Prostate gland (tissue), 2 donors: Measurements from ENCODE around the gene RRAS2. TPM values are rescaled to one million over a fixed set of nuclear protein-coding genes. Genes with fewer than 3 reads are reported as not detected.

Experiments used
- DNase-seq: peaks from one replicate; pipeline ENCODE4 v3.0.0-alpha.2; 2019; ENCODE audit warnings: low spot score
- H3K27ac ChIP-seq, 2 donors: fragments of 200-600 bp; sonication (generic); 2 replicates each; pipeline ENCODE4 v1.5.1; 2017 to 2019
- H3K27me3 ChIP-seq: fragments of 200-600 bp; sonication (generic); replicated peaks from 2 replicates; pipeline ENCODE4 v1.5.1; 2019; ENCODE audit not compliant: insufficient read depth
- H3K36me3 ChIP-seq, 2 donors: fragments of 200-600 bp; sonication (generic); 1 replicate in 1 of 2; 2 replicates in 1 of 2; pipeline versions ENCODE4 v1.5.1 to v1.8.1; 2017 to 2019
- H3K4me1 ChIP-seq: fragments of 200-600 bp; sonication (generic); replicated peaks from 2 replicates; pipeline ENCODE4 v1.5.1; 2019
- H3K4me3 ChIP-seq, 2 donors: fragments of 200-600 bp; sonication (generic); 2 replicates each; pipeline ENCODE4 v1.5.1; 2017 to 2019
- H3K9me3 ChIP-seq: fragments of 200-600 bp; sonication (generic); 2 replicates; pipeline ENCODE4 v1.5.1; 2017
- POLR2A ChIP-seq: fragments of 450-650 bp; IDR thresholded peaks from one replicate; pipeline ENCODE4 v1.6.1; 2016; ENCODE audit warnings: antibody characterized with exemption, mild to moderate bottlenecking
- POLR2AphosphoS5 ChIP-seq: sonication (generic); formaldehyde crosslinking; IDR thresholded peaks from one replicate; pipeline ENCODE4 v1.6.1; 2017; ENCODE audit warnings: antibody characterized with exemption
- WGBS: methylation state at CpG from one replicate; pipeline ENCODE4 v1.1.5; 2018; 5-methylcytosine and 5-hydroxymethylcytosine counted together
- intact Hi-C: fragments of 100-400 bp; cut with DNase I; formaldehyde crosslinking; loops from one replicate; pipeline ENCODE4 v1.14.2; 2022
- total RNA-seq, 2 donors: library from RNA; depleted of rRNA; stranded (reverse); fragments of >200 nt; gene quantifications; one replicate each; pipeline ENCODE4 v1.1.0, GENCODE V29; 2016
- TF ChIP-seq, protein P1 (sequence below), 4 experiments: fragments of 200-600 bp in 2 of 4; fragments of 450-650 bp in 2 of 4; sonication (generic) in 2 of 4; IDR thresholded peaks; 1 replicate in 3 of 4; 2 replicates in 1 of 4; pipeline ENCODE4 v1.5.1; 2016 to 2019; ENCODE audit warnings: antibody characterized with exemption in 4 of 4, mild to moderate bottlenecking in 2 of 4, moderate library complexity in 2 of 4

The RRAS2 gene
- total RNA-seq, 2 donors from 2014 or later: 40.5 to 59.6 TPM

DNA sequence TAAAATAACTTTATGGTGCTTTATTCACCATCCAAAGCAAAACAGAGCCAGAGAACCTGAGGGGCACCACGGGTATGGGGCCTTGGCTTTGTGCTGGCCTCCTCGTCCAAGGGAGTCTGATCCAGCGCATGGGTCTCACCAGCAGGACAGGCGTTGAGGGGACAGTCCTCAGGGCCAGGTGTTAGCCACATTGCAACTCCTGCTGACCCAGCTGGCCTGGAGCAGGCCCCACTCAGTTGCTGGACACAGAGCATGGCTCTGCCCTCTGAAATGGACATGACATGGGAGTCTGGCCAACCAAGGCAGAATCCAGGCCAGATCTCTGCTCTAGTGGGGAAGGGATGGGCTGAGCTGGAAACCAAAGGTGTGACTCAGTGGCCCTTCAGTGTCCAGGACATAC is 116.2 kb downstream of the RRAS2 start:
- DNase-seq: no peak
- Histone ChIP-seq H3K36me3 (no peaks in the 10 kb centered on the region), H3K9me3 (no peaks in the 10 kb centered on the region), H3K27ac (no peak overlapping the region), H3K4me1 (no peaks in the 10 kb centered on the region), H3K4me3 (no peak overlapping the region), H3K27me3 (no peaks in the 10 kb centered on the region)
- TF ChIP-seq POLR2A: no peak
- TF ChIP-seq, protein P1, sequence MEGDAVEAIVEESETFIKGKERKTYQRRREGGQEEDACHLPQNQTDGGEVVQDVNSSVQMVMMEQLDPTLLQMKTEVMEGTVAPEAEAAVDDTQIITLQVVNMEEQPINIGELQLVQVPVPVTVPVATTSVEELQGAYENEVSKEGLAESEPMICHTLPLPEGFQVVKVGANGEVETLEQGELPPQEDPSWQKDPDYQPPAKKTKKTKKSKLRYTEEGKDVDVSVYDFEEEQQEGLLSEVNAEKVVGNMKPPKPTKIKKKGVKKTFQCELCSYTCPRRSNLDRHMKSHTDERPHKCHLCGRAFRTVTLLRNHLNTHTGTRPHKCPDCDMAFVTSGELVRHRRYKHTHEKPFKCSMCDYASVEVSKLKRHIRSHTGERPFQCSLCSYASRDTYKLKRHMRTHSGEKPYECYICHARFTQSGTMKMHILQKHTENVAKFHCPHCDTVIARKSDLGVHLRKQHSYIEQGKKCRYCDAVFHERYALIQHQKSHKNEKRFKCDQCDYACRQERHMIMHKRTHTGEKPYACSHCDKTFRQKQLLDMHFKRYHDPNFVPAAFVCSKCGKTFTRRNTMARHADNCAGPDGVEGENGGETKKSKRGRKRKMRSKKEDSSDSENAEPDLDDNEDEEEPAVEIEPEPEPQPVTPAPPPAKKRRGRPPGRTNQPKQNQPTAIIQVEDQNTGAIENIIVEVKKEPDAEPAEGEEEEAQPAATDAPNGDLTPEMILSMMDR (IDR thresholded peaks at IDR 0.05): no peak
- no peak for TF ChIP-seq POLR2AphosphoS5
- 98% methylated on average over 4 of the region's 4 CpGs for WGBS
- intact Hi-C loops: loop anchor here (10.0 kb wide), 1 partner anchor 468 kb away; no protein-coding TSS in a partner anchor

DNA sequence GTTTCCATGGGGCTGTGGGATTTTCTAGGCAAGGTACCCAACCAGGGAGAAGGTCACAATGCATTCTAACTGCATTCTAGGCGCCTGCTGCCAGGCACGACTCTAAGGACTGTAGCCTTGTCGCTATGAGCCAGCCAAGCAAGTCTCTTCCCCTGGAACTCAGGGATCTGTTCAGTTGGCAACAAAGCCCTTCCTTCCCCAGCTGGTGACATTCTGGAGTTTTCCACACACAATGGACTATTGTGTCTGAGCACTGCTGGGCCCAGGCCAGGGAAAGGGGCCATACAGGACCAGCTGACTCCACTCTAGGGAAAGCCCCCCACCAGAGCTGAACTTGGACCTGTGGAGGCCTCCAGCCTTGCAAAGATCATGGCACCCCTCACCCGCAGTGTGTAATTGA is 116.8 kb downstream of the RRAS2 start:
- no peaks in the 10 kb centered on the region for H3K27me3 ChIP-seq
- H3K4me1 ChIP-seq: no peaks in the 10 kb centered on the region
- H3K9me3 ChIP-seq: no peaks in the 10 kb centered on the region
- no peaks in the 10 kb centered on the region for H3K36me3 ChIP-seq
- TF ChIP-seq POLR2A: no peak
- no peak for TF ChIP-seq POLR2AphosphoS5
- TF ChIP-seq, protein P1 (IDR thresholded peaks at IDR 0.05): no peak
- H3K4me3 ChIP-seq: no peak overlapping the region
- WGBS: 67% methylated on average over 4 of the region's 4 CpGs
- DNase-seq: no peak
- intact Hi-C loops: loop anchor here (10.0 kb wide), 1 partner anchor 467 kb away; no protein-coding TSS in a partner anchor
- no peak overlapping the region for H3K27ac ChIP-seq

DNA sequence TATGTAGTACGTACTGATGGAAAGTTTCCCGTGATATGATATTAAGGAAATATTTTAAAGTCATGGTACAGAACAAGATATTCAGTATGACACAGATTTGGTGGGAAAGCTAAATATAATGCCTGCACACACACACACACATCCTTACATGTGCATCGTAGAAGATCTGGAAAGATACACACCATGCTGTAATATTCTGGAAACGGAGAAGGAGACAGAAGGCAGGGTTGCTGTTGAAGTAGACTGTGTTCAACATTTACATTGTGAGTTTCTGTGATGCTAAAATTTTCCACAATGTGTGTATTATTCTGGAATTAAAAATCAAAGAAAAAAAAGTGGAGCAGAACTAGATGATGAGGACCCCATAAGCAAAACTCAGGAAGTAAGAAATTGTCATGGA is 118.0 kb downstream of the RRAS2 start:
- Histone ChIP-seq H3K4me1 (no peaks in the 10 kb centered on the region), H3K4me3 (no peak overlapping the region)

DNA sequence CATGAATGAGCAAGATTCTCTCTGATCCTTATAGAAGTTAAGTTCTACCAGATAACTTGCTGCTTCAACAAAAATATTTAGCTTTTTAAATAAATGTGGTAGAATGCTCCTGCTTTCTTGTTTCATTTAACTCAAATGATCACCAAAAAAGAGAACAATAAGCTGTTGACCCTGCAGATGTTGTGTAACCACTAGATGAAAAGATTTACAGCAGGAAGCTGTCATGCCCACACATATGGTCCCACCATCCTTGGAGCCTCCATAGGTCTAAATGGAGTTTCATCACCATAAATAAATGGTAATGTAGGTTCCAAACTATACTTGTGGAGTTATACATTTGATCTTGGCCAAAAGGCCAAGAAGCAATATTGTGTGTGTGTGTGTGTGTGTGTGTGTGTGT is 118.8 kb downstream of the RRAS2 start:
- H3K4me3 ChIP-seq: no peak overlapping the region
- H3K27ac ChIP-seq: no peak overlapping the region
- intact Hi-C loops: loop anchor here (10.0 kb wide), 1 partner anchor 465 kb away; no protein-coding TSS in a partner anchor
- TF ChIP-seq POLR2AphosphoS5 (no peak), POLR2A (no peak)
- no peaks in the 10 kb centered on the region for H3K4me1 ChIP-seq
- no peaks in the 10 kb centered on the region for H3K36me3 ChIP-seq
- DNase-seq: no peak
- H3K27me3 ChIP-seq: no peaks in the 10 kb centered on the region
- H3K9me3 ChIP-seq: no peaks in the 10 kb centered on the region

More for the DNA sequence above, 118.0 kb downstream of the RRAS2 start:
- intact Hi-C loops: loop anchor here (10.0 kb wide), 1 partner anchor 466 kb away; no protein-coding TSS in a partner anchor
- no peak for TF ChIP-seq POLR2A
- TF ChIP-seq, protein P1 (IDR thresholded peaks at IDR 0.05): no peak
- H3K27ac ChIP-seq: no peak overlapping the region
- DNase-seq: no peak
- WGBS: 91% methylated on average over 4 of the region's 4 CpGs
- no peaks in the 10 kb centered on the region for H3K27me3 ChIP-seq
- H3K9me3 ChIP-seq: no peaks in the 10 kb centered on the region
- H3K36me3 ChIP-seq: no peaks in the 10 kb centered on the region

DNA sequence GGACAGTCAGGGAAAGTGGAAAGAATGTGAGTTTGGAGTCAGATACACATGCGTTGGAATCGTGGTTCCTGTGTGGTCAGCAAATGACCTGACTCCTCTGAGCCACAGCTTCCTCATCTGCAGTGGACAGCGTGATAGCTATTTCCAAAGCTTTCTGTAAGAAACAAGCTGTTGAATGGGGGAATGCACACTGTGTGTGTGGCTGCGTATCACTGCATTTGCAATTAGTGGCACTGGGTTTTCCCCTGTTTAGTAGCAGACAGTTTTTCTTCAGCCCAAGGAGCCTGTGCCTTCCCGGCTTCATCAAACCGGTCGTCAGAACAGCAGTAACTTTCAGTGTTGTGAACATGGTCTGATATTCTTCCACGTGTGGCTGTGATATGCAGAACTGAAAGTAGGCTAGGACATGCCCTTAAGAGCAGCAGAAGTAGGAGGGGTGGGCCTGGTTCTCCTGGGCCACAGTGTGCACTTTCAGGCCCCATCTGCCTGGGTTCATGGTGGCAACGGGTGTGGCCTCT is 121.5 kb downstream of the RRAS2 start:
- no peak overlapping the region for H3K27ac ChIP-seq
- 81% methylated on average over 9 of the region's 9 CpGs for WGBS
- intact Hi-C loops: no loop called here
- no peaks in the 10 kb centered on the region for H3K36me3 ChIP-seq
- H3K4me3 ChIP-seq: no peak overlapping the region
- no peak for TF ChIP-seq POLR2AphosphoS5
- TF ChIP-seq, protein P1 (IDR thresholded peaks at IDR 0.05): no peak
- no peak for TF ChIP-seq POLR2A
- H3K4me1 ChIP-seq: no peaks in the 10 kb centered on the region
- DNase-seq: no peak
- H3K27me3 ChIP-seq: no peaks in the 10 kb centered on the region
- H3K9me3 ChIP-seq: no peaks in the 10 kb centered on the region
